HFF-Myc (cell line): ENCODE measurements around the gene PPARG.
A peak's percentile ranks its signal among the peaks of the same experiment; 100 is the strongest.

Experiments
- DNase-seq: peaks from one replicate; pipeline ENCODE4 v3.0.0-alpha.2; 2011; ENCODE audit warnings: low read depth; ENCODE audit errors: extremely low read depth
- H3K4me3 ChIP-seq: replicated peaks from 2 replicates; pipeline ENCODE4 v1.5.1; 2011; ENCODE audit warnings: low read depth, mild to moderate bottlenecking, control low read depth, low read length
- CTCF ChIP-seq: IDR thresholded peaks from 2 replicates; pipeline ENCODE4 v1.5.1; 2012; ENCODE audit warnings: mild to moderate bottlenecking, low read depth, low read length, control low read depth; ENCODE audit errors: missing control alignments

Gene PPARG

DNA sequence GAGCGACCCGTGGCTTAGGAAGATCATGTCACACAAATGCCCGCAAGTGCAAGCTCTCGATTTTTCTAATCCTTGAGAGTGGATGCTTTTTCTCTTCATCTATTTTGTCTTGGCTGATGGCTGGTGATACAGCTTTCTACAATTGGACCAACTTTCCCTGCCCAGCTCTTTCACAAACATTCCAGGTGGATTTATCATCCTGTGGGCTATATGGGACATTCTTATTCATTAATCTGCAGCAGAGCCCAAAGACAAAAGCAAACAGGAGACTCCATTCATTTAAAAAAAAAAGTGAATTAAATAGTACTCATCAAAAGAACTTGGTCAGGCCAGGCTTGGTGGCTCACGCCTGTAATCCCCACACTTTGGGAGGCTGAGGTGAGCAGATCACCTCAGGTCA lies 181.2 kb downstream of the PPARG start:
- H3K4me3 ChIP-seq, result no peak overlapping the region
- no peak for TF ChIP-seq CTCF
- DNase-seq, result no peak

DNA sequence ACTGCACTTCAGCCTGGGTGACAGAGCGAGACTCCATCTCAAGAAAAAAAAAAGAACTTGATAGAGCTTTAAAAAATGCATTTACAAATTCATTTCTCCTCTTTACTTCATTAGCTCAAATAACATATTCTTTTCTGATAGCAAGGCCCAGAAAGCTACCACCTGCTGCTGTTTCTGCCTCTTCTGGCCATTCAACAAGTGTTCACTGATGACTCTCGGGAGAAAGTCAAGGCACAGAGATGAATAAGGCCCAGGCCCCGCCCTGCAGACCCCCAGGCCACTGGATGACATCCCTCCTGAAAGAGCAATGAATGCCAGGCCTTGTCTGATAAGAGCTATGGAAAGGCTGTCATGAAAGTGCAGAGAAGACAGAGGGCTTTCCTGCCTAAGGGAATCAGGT lies 181.8 kb downstream of the PPARG start:
- H3K4me3 ChIP-seq, result no peak overlapping the region
- TF ChIP-seq CTCF, result no peak
- no peak for DNase-seq

- H3K4me3 ChIP-seq, result no peak overlapping the region
- DNase-seq, result no peak
- no peak for TF ChIP-seq CTCF
These were observed 182.4 kb downstream of the PPARG start for GRCh38 chr3:12471241-12471640.

DNA sequence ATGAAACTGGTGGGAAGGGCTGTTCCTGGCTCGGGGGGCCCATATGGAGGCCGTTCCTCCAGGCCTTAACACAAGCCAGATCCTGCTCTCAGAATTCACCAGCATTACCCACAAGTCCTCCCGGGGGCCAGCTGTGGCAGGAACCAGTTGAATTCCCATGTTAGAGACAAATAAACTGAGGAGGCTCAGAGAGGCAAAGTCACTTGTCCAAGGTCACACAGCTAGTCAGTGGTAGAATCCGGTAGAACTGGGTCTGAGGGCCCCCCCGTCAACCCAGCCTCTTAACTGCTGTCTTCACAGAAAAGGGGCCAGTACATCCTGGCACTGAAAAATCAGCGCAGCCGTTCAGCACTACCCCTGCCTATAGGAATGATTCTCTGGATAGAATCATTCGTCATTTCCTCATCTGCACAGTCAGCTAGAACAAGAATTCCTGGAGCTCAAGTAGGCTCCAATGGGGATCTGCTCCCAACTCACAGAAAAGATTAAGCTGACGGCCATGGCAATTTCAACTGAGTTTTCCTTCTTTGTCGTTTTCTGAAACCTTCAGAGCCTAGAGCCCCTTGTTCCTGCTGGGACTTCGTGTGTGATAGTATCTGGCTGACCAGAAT lies 183.2 kb downstream of the PPARG start:
- TF ChIP-seq CTCF, result no peak
- no peak overlapping the region for H3K4me3 ChIP-seq
- DNase-seq, result no peak

- TF ChIP-seq CTCF, result no peak
- DNase-seq, result no peak
- H3K4me3 ChIP-seq, result no peak overlapping the region
These were observed 183.9 kb downstream of the PPARG start for GRCh38 chr3:12472796-12473195.

DNA sequence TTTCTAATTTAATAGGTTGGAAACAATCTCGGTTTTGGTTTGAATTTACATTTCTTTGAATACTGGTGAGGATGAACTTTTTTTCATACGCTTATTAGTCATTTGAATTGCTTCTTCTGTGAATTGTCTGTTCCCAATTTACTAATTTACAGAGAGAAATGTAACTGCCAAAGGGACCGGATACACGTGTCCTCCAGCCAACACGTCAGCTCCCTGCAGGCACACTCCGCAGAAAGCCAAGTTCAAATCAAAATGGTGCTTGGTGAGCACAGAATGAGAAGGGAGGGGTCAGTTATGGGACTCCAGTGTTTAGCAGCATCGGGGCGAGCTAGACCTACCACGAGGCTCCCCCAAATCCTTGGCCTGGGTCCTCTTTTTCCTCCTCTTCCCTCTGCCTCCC lies 184.6 kb downstream of the PPARG start:
- no peak for TF ChIP-seq CTCF
- peak; percentile 24 for DNase-seq
- no peak overlapping the region for H3K4me3 ChIP-seq
